Mucosa of gallbladder (tissue), 1 donor: ENCODE results near the gene TTC39A. TPM values are rescaled to one million over a fixed set of nuclear protein-coding genes. Genes with fewer than 3 reads are reported as not detected.
"Not testable (repeated sequence)": the region's sequence is repeated elsewhere in the genome, so short reads cannot be mapped to it uniquely, and the experiment has no call there.

ENCODE experiments used
- DNase-seq: peaks from one replicate; pipeline ENCODE4 v3.0.0-alpha.2; 2020; ENCODE audit warnings: low spot score
- total RNA-seq: library from RNA; stranded (reverse); gene quantifications from one replicate; pipeline ENCODE4 v1.2.1, GENCODE V29; 2021
- donor health status: DM: no; HTN: no; CAD: no.

The TTC39A gene
- total RNA-seq, 1 donor from 2014 or later = 62.3 TPM

GRCh38 chr1:51266791-51267190, 63.6 kb downstream of the TTC39A start:
- DNase-seq = no peak

DNA sequence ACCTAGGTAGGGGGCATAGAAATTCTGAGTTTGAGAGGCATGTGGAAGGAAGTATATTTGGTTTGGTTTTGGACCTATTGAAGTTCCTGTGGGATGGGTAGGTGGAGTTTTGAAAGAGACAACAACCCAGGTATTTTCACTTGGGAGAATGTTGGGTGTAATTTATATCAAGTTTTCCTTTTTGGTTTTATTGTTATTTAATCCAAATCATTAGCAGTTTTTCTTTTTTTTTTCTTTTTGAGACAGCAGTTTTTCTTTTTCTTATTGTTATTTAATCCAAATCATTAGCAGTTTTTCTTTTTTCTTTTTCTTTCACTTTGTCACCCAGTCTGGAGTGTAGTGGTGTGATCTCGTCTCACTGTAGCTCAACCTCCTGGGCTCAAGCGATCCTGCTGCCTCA, 64.2 kb downstream of the TTC39A start:
- no peak for DNase-seq

DNA sequence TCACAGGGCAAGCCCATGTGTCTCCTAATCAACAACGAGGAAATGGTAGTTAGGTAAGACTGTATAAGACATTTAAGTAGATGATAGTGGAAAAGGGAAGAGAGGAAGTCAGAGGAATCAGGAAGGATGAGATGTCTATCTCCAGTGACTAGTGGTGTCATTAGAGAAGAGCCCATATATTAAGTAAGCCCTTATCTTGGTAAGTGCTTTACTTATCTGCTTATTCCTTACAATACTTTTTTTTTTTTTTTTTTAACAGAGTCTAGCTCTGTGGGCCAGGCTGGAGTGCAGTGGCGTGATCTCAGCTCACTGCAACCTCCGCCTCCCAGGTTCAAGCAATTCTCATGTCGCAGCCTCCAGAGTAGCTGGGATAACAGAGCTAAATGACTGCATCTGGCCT, 64.7 kb downstream of the TTC39A start:
- no peak for DNase-seq

- DNase-seq = no peak
These were observed 65.9 kb downstream of the TTC39A start for GRCh38 chr1:51264451-51264850.

DNA sequence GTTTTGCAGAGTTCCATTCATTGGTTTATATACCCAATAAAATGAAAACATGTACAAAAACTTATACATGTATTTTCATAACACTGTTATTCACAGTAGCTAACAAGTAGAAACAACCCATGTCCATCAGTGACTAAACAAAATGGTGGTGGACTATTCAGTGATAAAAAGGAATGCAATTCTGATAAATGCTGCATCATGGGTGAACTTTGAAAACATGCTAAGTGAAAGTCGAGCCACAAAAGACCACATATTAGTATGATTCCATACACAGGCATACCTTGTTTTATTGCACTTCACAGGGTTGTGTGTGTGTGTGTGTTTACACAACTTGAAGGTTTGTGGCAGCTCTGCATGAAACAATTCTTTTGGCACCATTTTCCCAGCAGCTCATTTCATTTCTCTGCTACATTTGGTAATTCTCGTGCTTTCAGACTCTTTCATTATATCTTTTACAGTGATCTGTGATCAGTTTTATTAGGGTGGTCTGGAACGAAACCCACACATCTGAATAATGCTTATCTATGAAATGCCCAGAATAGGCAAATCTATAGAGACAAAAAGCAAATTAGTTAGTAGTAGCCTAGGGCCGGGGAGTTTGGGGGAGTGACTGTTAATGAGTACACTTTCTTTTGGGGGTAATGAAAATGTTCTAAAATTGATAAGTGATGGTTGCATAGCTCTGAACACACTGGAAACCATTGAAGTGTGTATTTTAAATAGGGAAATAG, 67.0 kb downstream of the TTC39A start:
- DNase-seq = no peak

DNA sequence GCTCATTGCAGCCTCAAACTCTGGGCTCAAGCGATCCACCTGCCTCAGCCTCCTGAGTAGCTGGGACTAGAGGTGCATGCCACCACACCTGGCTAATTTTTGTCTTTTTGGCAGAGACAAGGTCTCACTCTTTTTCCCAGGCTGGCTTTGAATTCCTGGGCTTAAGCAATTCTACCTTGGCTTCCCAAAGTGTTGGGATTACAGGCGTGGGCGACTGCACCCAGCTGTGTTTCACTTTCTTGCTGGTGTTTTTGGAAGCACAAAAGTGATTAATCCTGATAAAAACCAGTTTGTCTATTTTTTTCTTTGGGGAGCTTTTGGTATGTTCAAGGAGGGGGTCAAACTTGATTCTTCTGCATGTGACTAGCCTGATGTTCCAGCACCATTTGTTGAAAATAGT, 75.0 kb downstream of the TTC39A start:
- DNase-seq = no peak

- no peak for DNase-seq
These were observed 76.7 kb downstream of the TTC39A start for GRCh38 chr1:51253691-51254090.

DNA sequence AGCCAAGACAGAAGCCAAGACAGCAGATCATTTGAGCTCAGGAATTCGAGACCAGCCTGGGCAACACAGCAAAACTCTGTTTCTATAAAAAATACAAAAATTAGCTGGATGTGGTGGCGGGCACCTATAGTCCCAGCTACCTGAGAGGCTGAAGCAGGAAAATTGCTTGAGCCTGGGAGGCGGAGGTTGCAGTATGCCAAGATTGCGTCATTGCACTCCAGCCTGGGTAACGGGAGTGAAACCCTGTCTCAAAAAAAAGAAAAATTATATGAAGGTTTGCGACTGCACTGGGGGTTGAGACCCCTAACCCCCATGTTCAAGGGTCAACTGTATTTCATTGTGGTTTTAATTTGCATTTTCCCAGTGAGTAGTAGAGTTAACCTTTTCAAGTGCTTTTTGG, 78.0 kb downstream of the TTC39A start:
- no peak for DNase-seq

GRCh38 chr1:51251165-51251564, 79.2 kb downstream of the TTC39A start:
- DNase-seq = not testable (repeated sequence)

DNA sequence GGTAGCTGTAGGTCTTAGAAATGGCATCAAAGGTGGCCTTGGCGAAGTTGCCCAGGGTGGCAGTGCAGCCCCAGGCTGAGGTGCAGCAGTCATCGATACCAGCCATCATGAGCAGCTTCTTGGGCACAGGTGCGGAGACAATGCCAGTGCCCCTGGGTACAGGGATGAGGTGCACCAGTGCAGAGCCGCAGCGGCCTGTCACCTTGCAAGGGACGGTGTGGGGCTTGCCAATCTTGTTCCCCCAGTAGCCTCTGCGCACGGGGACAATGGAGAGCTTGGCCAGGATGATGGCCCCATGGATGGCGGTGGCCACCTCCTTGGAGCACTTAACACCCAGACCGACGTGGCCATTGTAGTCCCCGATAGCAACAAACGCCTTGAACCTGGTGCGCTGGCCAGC, 79.6 kb downstream of the TTC39A start:
- DNase-seq = not testable (repeated sequence)

DNA sequence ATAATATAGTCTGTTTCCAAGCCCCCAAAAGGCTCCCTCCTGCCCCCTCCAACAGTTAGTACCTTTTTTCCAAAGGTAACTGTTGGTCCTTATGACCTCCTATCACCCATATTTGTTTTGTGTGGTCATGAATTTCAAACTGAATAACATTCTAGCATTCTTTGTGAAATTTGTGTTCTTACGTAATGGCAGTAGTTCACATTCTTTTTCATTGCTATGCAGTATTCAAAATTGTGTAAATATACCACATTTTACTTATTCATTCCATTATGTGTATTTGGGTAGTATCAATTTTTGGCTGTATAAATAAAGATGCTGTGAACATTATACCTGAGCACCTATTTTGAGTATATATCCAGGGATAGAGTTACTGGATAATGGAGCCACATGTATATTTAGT, 80.9 kb downstream of the TTC39A start:
- DNase-seq = no peak

GRCh38 chr1:51247499-51247898, 82.9 kb downstream of the TTC39A start:
- DNase-seq = no peak

DNA sequence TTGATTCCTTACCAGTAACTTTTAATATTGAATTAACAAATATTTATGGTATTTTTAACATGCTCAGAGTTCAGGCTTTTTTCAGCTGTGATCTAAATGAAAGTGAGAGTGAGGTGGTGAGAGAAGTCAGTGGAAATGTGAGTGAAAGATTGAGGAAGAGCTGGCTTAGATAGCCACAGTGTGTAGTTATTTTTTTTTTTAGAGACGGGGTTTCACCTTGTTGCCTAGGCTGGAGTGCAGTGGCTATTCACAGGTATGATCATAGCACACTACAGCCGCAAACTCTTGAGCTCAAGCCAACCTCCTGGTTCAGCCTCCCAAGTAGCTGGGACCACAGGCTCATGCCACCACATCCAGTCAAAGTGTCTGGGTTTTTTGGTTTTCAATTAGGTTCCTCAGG, 83.3 kb downstream of the TTC39A start:
- no peak for DNase-seq

- DNase-seq = no peak
These were observed 87.8 kb downstream of the TTC39A start for GRCh38 chr1:51242546-51242945.

DNA sequence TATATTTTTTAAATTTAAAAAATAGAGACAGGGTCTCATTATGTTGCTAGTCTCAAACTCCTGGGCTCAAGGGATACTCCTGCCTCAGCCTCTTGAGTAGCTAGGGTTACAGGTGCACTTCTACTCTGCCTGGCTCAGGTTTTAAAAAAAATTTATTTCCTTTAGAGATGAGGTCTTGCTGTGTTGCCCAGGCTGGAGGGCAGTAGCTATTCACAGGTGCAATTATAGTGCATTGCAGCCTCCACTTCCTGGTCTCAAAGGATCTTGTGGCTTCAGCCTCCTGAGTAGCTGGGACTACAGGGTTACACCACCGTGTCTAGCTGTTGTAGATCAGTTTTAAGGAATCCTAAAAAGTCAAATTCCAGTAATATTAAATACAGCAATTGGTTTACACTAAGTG, 89.2 kb downstream of the TTC39A start:
- DNase-seq = no peak

GRCh38 chr1:51240084-51240483, 90.3 kb downstream of the TTC39A start:
- DNase-seq = no peak

DNA sequence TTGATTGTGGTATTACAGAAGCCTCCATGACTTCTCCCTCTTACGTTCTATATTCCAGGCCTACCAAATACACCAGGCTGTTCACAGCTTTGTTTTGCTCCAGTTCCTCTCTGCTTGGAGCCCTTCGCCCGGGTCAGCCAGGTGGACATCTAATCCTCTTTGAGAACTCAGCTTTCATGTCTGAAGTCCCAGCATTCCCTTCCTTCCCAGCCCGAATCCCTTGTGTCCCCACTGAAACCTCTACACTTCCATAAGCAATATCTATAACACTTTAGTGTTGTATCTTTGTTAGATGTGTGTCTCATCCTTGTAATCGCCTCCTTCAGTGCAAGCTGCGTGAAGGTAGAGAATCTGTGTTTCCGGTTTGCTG, 92.3 kb downstream of the TTC39A start:
- DNase-seq = no peak

DNA sequence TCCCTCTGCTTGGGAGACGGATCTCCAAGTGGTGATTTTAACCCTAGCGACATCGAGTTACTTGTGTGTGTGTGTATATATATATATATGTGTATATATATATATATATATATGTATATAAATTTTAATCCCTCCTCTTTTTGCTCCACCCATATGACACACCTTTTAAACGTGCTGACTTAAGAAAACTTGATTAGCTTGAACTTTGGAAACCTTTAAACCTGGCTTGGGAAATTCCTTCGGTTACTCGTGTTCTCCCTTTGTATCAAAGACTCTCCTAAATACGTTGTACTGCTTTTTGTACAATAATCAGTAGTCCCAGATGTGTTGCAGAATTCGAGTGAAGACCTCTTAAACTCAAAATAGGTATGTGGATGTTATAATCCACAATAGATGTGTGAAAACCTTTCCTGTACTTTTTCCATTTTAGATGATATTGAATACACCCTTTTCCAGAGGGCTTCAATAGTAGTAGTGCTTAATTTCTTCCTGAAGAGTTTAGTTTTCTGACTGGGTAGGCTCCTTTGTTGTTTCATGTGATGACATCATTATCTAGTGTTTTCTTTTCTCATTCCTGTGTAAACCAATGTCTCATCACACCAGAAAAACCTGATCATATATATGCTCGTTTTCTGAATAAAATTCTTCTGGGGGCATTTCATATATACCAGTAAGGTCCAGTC, 92.9 kb downstream of the TTC39A start:
- no peak for DNase-seq

Other genes with a start within 250 kb of the TTC39A start
- not detected for gene C1orf185, start 228.3 kb downstream of the TTC39A start, total RNA-seq
- gene RNF11, start 94.3 kb downstream of the TTC39A start, total RNA-seq = 94.0 TPM
- 67.0 TPM for gene EPS15, start 188.7 kb upstream of the TTC39A start, total RNA-seq